Smooth muscle cell (in vitro differentiated cells): ENCODE results near the gene IL10. TPM values are rescaled to one million over a fixed set of nuclear protein-coding genes. Genes with fewer than 3 reads are reported as not detected.
A peak's percentile ranks its signal among the peaks of the same experiment; 100 is the strongest.

Source experiments
- DNase-seq: peaks from one replicate; lab custom pipeline; 2025; ENCODE audit not compliant: unreplicated experiment; lab: John Stamatoyannopoulos, UW
- H2AFZ ChIP-seq: fragments of 200-600 bp; sonication (generic); 2 replicates; pipeline ENCODE4 v1.6.0; 2016; ENCODE audit warnings: antibody characterized with exemption, low read depth, mild to moderate bottlenecking
- H3F3A ChIP-seq: fragments of 200-600 bp; sonication (generic); 2 replicates; pipeline ENCODE4 v1.6.0; 2017; ENCODE audit warnings: antibody characterized with exemption, low read depth
- H3K27ac ChIP-seq: fragments of 200-600 bp; sonication (generic); 2 replicates; pipeline ENCODE4 v1.5.1; 2016; ENCODE audit warnings: low read depth, mild to moderate bottlenecking
- H3K27me3 ChIP-seq: fragments of 200-600 bp; sonication (generic); 2 replicates; pipeline ENCODE4 v1.6.1; 2016; ENCODE audit warnings: low read depth, mild to moderate bottlenecking
- H3K36me3 ChIP-seq: fragments of 200-600 bp; sonication (generic); 2 replicates; pipeline ENCODE4 v1.5.1; 2016; ENCODE audit warnings: low read depth
- H3K4me1 ChIP-seq: fragments of 200-600 bp; sonication (generic); 2 replicates; pipeline ENCODE4 v1.5.1; 2016; ENCODE audit warnings: low read depth
- H3K4me2 ChIP-seq: fragments of 200-600 bp; sonication (generic); 2 replicates; pipeline ENCODE4 v1.6.0; 2016; ENCODE audit warnings: mild to moderate bottlenecking
- H3K4me3 ChIP-seq: fragments of 200-600 bp; sonication (generic); 2 replicates; pipeline ENCODE4 v1.5.1; 2016; ENCODE audit warnings: mild to moderate bottlenecking
- H3K79me2 ChIP-seq: fragments of 200-600 bp; sonication (generic); 2 replicates; pipeline ENCODE4 v1.6.0; 2016; ENCODE audit warnings: low read depth, mild to moderate bottlenecking
- H3K9ac ChIP-seq: fragments of 200-600 bp; sonication (generic); 2 replicates; pipeline ENCODE4 v1.6.0; 2016; ENCODE audit warnings: low read depth
- H3K9me3 ChIP-seq: fragments of 200-600 bp; sonication (generic); replicated peaks from 2 replicates; pipeline ENCODE4 v1.5.1; 2016; ENCODE audit warnings: low read depth
- H4K20me1 ChIP-seq: fragments of 200-600 bp; sonication (generic); 2 replicates; pipeline ENCODE4 v1.6.0; 2016; ENCODE audit warnings: low read depth
- WGBS: methylation state at CpG from one replicate; pipeline ENCODE4 v1.1.7; 2016; ENCODE audit warnings: low lambda C conversion rate; 5-methylcytosine and 5-hydroxymethylcytosine counted together
- polyA plus RNA-seq: library from polyadenylated mRNA; unstranded; fragments of >200 nt; fragmentation: Nextera tagmentation; extraction: Ambion mirVana; gene quantifications from 2 replicates; pipeline ENCODE4 v1.2.1, GENCODE V29; 2016
- total RNA-seq: library from RNA; depleted of rRNA; stranded (reverse); fragments of >200 nt; gene quantifications from 2 replicates; pipeline ENCODE4 v1.2.3, GENCODE V29; 2014
- TF ChIP-seq, protein P1 (sequence below): fragments of 200-600 bp; sonication (generic); IDR thresholded peaks from 2 replicates; pipeline ENCODE4 v1.5.1; 2017; ENCODE audit warnings: borderline replicate concordance, mild to moderate bottlenecking, antibody characterized with exemption; ENCODE audit not compliant: insufficient read depth, poor library complexity, severe bottlenecking

IL10 gene
- total and polyA plus RNA-seq, 2 experiments from 2014 or later: 1.2 to 2.2 TPM

DNA sequence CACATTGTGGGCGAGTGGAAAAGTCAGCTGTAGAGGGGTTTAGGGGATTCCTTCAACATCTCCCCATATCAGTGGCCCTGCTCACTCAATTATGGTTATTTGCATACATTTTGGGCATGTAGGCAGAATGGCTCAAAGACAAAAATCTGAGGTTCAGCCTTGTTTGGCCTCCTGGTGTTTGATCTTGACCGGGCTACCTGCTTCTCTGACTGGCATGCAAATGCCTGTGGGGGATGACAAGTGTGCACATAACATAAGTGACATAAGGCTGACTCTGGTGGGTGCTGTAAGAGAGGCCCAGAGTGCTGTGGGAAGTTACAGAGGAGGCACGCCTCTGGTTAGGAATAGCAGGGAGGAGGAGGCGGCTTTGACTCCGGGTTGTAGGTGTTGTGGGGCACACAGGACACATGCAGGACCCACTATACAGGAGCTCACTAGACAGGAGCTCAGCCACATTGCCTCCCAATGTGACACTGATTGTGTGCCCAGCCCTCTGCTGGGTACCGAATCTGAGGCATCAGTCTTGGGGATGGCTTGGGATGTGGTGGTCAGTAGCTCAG is 31.1 kb downstream of the IL10 start:
- H4K20me1 ChIP-seq: peaks cover 13% of the 10 kb centered on the region
- no peak for DNase-seq
- 96% methylated on average over 6 of the region's 6 CpGs for WGBS
- TF ChIP-seq, protein P1, sequence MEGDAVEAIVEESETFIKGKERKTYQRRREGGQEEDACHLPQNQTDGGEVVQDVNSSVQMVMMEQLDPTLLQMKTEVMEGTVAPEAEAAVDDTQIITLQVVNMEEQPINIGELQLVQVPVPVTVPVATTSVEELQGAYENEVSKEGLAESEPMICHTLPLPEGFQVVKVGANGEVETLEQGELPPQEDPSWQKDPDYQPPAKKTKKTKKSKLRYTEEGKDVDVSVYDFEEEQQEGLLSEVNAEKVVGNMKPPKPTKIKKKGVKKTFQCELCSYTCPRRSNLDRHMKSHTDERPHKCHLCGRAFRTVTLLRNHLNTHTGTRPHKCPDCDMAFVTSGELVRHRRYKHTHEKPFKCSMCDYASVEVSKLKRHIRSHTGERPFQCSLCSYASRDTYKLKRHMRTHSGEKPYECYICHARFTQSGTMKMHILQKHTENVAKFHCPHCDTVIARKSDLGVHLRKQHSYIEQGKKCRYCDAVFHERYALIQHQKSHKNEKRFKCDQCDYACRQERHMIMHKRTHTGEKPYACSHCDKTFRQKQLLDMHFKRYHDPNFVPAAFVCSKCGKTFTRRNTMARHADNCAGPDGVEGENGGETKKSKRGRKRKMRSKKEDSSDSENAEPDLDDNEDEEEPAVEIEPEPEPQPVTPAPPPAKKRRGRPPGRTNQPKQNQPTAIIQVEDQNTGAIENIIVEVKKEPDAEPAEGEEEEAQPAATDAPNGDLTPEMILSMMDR: no peak
- no peaks in the 10 kb centered on the region for H3K4me1 ChIP-seq
- H3K79me2 ChIP-seq: no peaks in the 10 kb centered on the region
- H3K9me3 ChIP-seq: no peaks in the 10 kb centered on the region
- no peaks in the 10 kb centered on the region for H3K27me3 ChIP-seq
- H3K36me3 ChIP-seq: no peaks in the 10 kb centered on the region
- H2AFZ ChIP-seq: no peak overlapping the region
- H3F3A ChIP-seq: no peaks in the 10 kb centered on the region
- H3K4me2 ChIP-seq: no peak overlapping the region
- no peak overlapping the region for H3K4me3 ChIP-seq
- no peak overlapping the region for H3K27ac ChIP-seq
- no peak overlapping the region for H3K9ac ChIP-seq

DNA sequence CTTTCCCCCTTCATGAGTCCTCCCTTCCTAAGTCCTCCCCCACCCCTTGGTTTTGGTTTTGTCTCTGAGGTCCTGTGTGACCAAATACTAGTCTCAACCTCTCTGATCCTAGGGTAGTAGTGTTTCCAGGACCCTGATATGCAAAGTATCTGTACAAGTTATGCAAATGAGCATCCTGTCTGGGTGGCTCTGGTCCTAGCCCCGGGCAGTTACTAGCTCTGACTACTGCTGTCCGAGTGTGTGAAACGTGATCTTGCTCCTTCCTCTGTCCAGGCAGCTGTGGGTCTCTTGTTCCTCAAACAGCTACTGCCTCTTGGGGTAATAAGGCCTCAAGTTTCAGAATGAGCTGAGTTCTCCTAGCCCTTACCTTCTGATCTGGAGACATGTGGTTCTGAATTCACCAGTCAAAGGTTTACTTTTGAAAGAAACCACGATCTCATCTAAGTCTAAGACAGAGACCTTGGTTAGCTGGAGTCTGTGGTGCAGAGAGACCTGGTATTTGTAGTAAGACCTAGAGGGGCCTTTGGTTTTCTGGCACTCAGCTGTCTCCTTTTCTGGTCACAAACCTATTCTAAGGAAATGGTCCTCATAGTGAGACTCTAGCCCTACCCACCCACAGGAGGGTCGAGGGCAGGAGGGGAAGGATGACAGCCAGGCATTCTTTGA is 32.8 kb downstream of the IL10 start:
- Histone ChIP-seq H2AFZ (no peak overlapping the region), H3K4me3 (no peak overlapping the region), H3F3A (no peaks in the 10 kb centered on the region), H3K27me3 (no peaks in the 10 kb centered on the region), H4K20me1 (peaks cover 30% of the 10 kb centered on the region), H3K9ac (no peak overlapping the region), H3K4me1 (no peaks in the 10 kb centered on the region), H3K27ac (no peak overlapping the region), H3K9me3 (no peaks in the 10 kb centered on the region), H3K4me2 (no peak overlapping the region), H3K36me3 (no peaks in the 10 kb centered on the region), H3K79me2 (no peaks in the 10 kb centered on the region)
- DNase-seq: no peak
- TF ChIP-seq, protein P1: no peak
- 45% methylated on average over 5 of the region's 5 CpGs for WGBS

DNA sequence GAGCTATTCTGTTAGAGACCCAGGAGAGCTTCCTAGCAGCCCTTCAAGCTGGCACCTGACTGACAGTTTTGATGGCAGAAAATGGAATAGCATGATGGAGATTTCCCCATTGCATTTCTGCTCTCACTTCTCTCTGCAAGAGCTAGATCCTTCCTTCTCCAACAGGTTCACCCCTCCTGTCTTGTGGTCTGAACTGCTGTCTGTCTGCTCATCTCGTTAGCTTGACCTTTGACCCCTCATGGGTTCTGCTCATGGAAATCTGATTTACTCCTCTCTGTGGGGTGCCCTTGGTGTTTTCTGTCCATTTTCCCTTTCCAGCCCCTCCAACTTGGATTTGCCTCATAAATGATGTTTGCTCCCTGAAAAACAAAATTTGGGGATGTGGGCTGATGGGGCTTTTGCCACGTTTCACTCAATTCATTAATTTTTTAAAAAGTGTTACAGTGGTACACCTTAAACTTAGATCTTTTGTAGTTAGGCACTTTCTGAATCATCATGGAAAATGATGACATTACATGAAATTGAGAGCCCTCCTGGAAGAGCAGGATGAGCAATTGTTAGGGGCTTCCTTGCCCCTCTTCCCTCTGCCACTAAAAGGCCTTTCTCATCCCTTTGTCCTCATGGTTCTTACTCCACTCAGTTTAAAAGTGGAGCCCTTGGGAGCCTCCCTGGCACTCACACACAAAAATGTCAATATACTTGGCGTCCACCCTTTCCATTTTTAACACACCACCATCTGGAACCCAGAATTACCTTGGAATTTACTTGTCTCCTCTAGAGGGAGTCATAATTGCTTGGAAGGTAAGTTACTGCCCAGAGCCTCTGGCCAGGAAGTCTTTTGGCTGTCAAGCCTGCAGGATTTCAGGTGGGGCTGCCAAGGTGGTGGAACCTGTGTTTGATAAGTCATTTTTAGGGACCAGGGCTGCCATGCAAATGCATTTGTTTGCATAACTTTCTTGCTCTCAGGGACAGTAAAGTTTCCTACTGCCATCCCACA is 33.6 kb downstream of the IL10 start:
- H3K4me2 ChIP-seq: no peak overlapping the region
- no peak overlapping the region for H3K9ac ChIP-seq
- H3K36me3 ChIP-seq: no peaks in the 10 kb centered on the region
- H3K4me3 ChIP-seq: no peak overlapping the region
- H3K4me1 ChIP-seq: no peaks in the 10 kb centered on the region
- H3K27me3 ChIP-seq: no peaks in the 10 kb centered on the region
- no peaks in the 10 kb centered on the region for H3K9me3 ChIP-seq
- H3F3A ChIP-seq: peaks cover 6% of the 10 kb centered on the region
- H4K20me1 ChIP-seq: peaks cover 38% of the 10 kb centered on the region
- H3K27ac ChIP-seq: no peak overlapping the region
- DNase-seq: no peak
- TF ChIP-seq, protein P1: peak; percentile 28
- no peak overlapping the region for H2AFZ ChIP-seq
- 85% methylated on average over 3 of the region's 3 CpGs for WGBS
- H3K79me2 ChIP-seq: no peaks in the 10 kb centered on the region
